ENCODE results near the gene ROBO1. TPM values are rescaled to one million over a fixed set of nuclear protein-coding genes. Genes with fewer than 3 reads are reported as not detected.

ROBO1 gene
- total RNA-seq, 2 experiments from 2014 or later, result 0.36 to 0.69 TPM

- no peaks in the 10 kb centered on the region for H3K36me3 ChIP-seq (ENCODE audit: insufficient read depth, low read length)
- no peak overlapping the region for H3K4me3 ChIP-seq (ENCODE audit: low read length)
- no peak for ATAC-seq (ENCODE audit: poor library complexity)
- no peaks in the 10 kb centered on the region for H3K4me1 Mint-ChIP-seq (ENCODE audit: low read depth)
- no peaks in the 10 kb centered on the region for H3K36me3 Mint-ChIP-seq (ENCODE audit: low read depth)
- H3K27ac ChIP-seq (ENCODE audit: low read depth in 1 of 2, low read length in 2 of 2), result no peak overlapping the region
- H3K4me3 Mint-ChIP-seq, result no peak overlapping the region
- ChIA-PET CTCF (no interaction called here), POLR2A (no interaction called here)
- no peak for DNase-seq
- intact Hi-C loops (cut with DNase I, micrococcal nuclease), result no loop called here
- TF ChIP-seq CTCF (IDR thresholded peaks at IDR 0.05), result no peak
- H3K9me3 ChIP-seq (ENCODE audit: control insufficient read depth in 1 of 2, insufficient read depth in 1 of 2, low read length in 2 of 2), result peaks cover 4 to 7% of the 10 kb centered on the region in 2 experiments
- peaks cover 4% of the 10 kb centered on the region for H3K9me3 Mint-ChIP-seq
- H3K27ac Mint-ChIP-seq, result no peak overlapping the region
- no peaks in the 10 kb centered on the region for H3K4me1 ChIP-seq (ENCODE audit: insufficient read depth, low read length)
- H3K27me3 ChIP-seq (ENCODE audit: control insufficient read depth in 1 of 2, insufficient read depth in 2 of 2, low read length in 2 of 2), result no peaks in the 10 kb centered on the region
- H3K27me3 Mint-ChIP-seq, result no peaks in the 10 kb centered on the region
Measured at GRCh38 chr3:79203144-79203519, 564.7 kb downstream of the ROBO1 start.

DNA sequence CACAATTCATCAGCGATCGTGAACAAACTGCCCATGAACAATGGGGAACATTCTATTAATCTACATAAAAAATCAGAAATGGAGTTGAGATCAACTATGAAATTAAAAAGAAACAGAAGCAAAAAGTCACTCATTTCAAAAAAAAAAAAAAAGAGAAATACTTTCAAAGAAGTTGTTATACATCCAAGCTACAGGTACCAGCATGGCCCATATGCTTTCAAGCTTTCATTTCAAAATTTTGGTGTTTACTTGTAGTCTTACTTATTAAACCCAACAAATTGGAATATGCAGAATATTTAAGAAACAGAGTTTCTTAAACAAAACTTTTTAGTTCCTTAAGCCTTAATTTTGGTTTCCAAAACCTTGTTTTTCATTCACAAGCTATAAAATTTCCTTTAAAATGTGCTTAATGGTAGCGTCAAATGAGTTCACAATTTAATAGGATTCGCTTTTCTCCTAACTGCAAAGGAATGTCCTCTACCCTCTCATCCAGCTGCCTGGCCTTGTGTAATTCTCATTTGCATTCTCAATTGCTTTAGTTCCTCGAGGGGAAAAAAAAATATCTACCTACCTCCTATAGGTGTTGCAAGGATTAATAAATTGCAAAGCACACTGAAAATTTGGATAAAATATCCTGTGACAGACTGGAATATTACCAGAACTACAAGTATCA is 565.2 kb downstream of the ROBO1 start:
- intact Hi-C loops (cut with DNase I, micrococcal nuclease), result no loop called here
- H3K4me1 ChIP-seq (ENCODE audit: insufficient read depth, low read length), result no peaks in the 10 kb centered on the region
- no peak overlapping the region for H3K4me3 ChIP-seq (ENCODE audit: low read length)
- Mint-ChIP-seq H3K27ac (no peak overlapping the region), H3K4me3 (no peak overlapping the region), H3K9me3 (peaks cover 4% of the 10 kb centered on the region), H3K27me3 (no peaks in the 10 kb centered on the region), H3K36me3 (ENCODE audit: low read depth) (no peaks in the 10 kb centered on the region), H3K4me1 (ENCODE audit: low read depth) (no peaks in the 10 kb centered on the region)
- no peak overlapping the region for H3K27ac ChIP-seq (ENCODE audit: low read depth in 1 of 2, low read length in 2 of 2)
- TF ChIP-seq CTCF (IDR thresholded peaks at IDR 0.05), result no peak
- ATAC-seq (ENCODE audit: poor library complexity) (no peak), DNase-seq (no peak)
- no peaks in the 10 kb centered on the region for H3K36me3 ChIP-seq (ENCODE audit: insufficient read depth, low read length)
- CTCF ChIA-PET, result no interaction called here
- POLR2A ChIA-PET, result no interaction called here
- peaks cover 4 to 7% of the 10 kb centered on the region in 2 experiments for H3K9me3 ChIP-seq (ENCODE audit: control insufficient read depth in 1 of 2, insufficient read depth in 1 of 2, low read length in 2 of 2)
- H3K27me3 ChIP-seq (ENCODE audit: control insufficient read depth in 1 of 2, insufficient read depth in 2 of 2, low read length in 2 of 2), result no peaks in the 10 kb centered on the region

GRCh38 chr3:79200456-79200855 is 567.3 kb downstream of the ROBO1 start:
- DNase-seq (no peak), ATAC-seq (ENCODE audit: poor library complexity) (no peak)
- intact Hi-C loops (cut with DNase I, micrococcal nuclease), result no loop called here
- Mint-ChIP-seq H3K36me3 (ENCODE audit: low read depth) (no peaks in the 10 kb centered on the region), H3K27me3 (no peaks in the 10 kb centered on the region), H3K4me3 (no peak overlapping the region), H3K9me3 (peaks cover 2% of the 10 kb centered on the region), H3K27ac (no peak overlapping the region), H3K4me1 (ENCODE audit: low read depth) (no peaks in the 10 kb centered on the region)
- Histone ChIP-seq H3K36me3 (ENCODE audit: insufficient read depth, low read length) (no peaks in the 10 kb centered on the region), H3K4me1 (ENCODE audit: insufficient read depth, low read length) (no peaks in the 10 kb centered on the region), H3K27ac (ENCODE audit: low read depth in 1 of 2, low read length in 2 of 2) (no peak overlapping the region), H3K4me3 (ENCODE audit: low read length) (no peak overlapping the region), H3K27me3 (ENCODE audit: control insufficient read depth in 1 of 2, insufficient read depth in 2 of 2, low read length in 2 of 2) (no peaks in the 10 kb centered on the region), H3K9me3 (ENCODE audit: control insufficient read depth in 1 of 2, insufficient read depth in 1 of 2, low read length in 2 of 2) (peaks cover 2 to 4% of the 10 kb centered on the region in 2 experiments)
- ChIA-PET POLR2A (no interaction called here), CTCF (no interaction called here)
- TF ChIP-seq CTCF (IDR thresholded peaks at IDR 0.05), result no peak

Measured in CD4-positive, alpha-beta T cell (primary cell).